ENCODE data around the gene GAL.

Gene GAL

GRCh38 chr11:68683536-68684384 is 584 bp upstream of the GAL start:
- DNase-seq (ENCODE audit: low read depth): no peak
- H3K4me3 ChIP-seq (ENCODE audit: low read depth, low read length): no peak overlapping the region
- TF ChIP-seq, protein P1, sequence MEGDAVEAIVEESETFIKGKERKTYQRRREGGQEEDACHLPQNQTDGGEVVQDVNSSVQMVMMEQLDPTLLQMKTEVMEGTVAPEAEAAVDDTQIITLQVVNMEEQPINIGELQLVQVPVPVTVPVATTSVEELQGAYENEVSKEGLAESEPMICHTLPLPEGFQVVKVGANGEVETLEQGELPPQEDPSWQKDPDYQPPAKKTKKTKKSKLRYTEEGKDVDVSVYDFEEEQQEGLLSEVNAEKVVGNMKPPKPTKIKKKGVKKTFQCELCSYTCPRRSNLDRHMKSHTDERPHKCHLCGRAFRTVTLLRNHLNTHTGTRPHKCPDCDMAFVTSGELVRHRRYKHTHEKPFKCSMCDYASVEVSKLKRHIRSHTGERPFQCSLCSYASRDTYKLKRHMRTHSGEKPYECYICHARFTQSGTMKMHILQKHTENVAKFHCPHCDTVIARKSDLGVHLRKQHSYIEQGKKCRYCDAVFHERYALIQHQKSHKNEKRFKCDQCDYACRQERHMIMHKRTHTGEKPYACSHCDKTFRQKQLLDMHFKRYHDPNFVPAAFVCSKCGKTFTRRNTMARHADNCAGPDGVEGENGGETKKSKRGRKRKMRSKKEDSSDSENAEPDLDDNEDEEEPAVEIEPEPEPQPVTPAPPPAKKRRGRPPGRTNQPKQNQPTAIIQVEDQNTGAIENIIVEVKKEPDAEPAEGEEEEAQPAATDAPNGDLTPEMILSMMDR (IDR thresholded peaks at IDR 0.05; ENCODE audit: low read depth, low read length, missing control alignments): no peak

DNA sequence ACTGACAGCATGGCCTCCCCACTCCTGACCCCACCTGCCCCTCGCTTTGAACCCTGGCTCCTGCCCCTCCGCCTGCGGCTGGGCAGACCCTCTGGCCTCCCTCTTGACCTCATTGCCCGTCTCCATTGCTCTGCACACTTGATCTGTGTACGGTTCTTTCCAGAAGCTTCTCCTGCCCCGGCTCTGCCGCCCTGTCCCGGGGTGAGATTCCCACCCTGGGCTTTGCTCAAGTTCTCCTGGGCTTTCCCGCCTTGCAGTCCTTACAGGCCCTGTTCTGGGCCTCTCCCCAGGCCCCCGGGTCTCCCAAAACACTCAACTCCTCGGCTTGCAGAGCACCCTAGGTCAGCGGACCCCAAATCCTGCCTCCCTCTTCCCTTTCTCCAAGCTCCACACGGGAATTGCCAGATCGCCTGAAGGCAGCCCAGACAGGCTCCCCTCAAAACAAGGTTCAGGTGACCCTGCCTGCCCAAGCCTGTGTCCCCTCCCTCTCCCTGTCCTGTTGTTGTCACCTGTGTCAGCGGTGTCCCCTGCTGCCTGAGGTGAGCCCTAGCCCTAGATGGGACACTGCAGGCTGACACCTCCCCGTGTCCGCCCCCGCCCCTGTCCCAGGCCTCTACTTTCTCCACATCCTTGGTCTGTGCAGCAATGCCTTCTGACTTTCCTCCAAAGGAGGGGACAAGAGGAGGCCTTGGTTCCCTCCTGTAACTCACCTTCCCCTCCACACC is 1.5 kb downstream of the GAL start:
- no peak overlapping the region for H3K4me3 ChIP-seq (ENCODE audit: low read depth, low read length)

GRCh38 chr11:68686486-68686885 is 2.1 kb downstream of the GAL start:
- H3K4me3 ChIP-seq (ENCODE audit: low read depth, low read length): no peak overlapping the region
- no peak for DNase-seq (ENCODE audit: low read depth)
- TF ChIP-seq, protein P1 (IDR thresholded peaks at IDR 0.05; ENCODE audit: low read depth, low read length, missing control alignments): no peak

More for the DNA sequence above, 1.5 kb downstream of the GAL start:
- TF ChIP-seq, protein P1 (IDR thresholded peaks at IDR 0.05; ENCODE audit: low read depth, low read length, missing control alignments): no peak
- no peak for DNase-seq (ENCODE audit: low read depth)

DNA sequence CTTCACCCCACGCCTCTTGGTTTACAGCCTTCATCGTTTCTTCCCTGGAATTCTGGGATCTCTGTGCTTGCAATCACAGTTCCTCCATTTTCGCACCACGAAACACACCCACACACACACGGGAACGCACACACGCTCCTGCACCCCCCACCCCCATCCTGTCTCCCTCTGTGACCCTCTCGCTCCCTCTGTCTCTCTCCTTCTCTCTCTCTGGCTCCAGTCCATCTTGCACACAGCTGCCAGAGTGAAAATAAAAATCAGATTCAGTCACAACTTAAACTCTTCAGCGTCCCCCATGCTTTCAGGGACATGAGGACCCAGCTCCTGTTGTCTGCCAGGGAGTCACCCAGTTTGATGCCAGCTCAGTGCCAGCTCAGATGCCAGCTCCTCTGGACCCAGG is 3.0 kb downstream of the GAL start:
- no peak for DNase-seq (ENCODE audit: low read depth)
- H3K4me3 ChIP-seq (ENCODE audit: low read depth, low read length): no peak overlapping the region
- TF ChIP-seq, protein P1 (IDR thresholded peaks at IDR 0.05; ENCODE audit: low read depth, low read length, missing control alignments): no peak

DNA sequence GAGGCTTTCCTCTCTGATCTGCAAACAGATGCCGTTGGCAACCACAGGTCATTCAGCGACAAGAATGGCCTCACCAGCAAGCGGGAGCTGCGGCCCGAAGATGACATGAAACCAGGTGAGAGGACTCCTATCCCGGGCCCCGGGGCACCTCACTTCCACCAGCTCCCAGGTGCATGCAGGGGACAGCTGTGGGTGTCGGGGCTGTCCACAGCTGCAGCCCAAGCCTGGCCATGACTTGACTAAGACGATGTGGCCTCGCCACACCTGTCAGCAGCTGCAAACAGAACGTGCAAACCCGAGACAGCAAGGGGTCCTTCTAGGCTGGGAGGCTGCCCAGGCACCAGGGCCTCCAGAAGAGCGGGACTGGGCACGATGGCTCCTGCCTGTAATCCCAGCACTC is 3.6 kb downstream of the GAL start:
- no peak overlapping the region for H3K4me3 ChIP-seq (ENCODE audit: low read depth, low read length)
- TF ChIP-seq, protein P1 (IDR thresholded peaks at IDR 0.05; ENCODE audit: low read depth, low read length, missing control alignments): no peak
- no peak for DNase-seq (ENCODE audit: low read depth)

- no peak for DNase-seq (ENCODE audit: low read depth)
These were observed 4.5 kb downstream of the GAL start for GRCh38 chr11:68688881-68689280.

More at GRCh38 chr11:68688881-68689280, 4.5 kb downstream of the GAL start:
- no peak overlapping the region for H3K4me3 ChIP-seq (ENCODE audit: low read depth, low read length)
- TF ChIP-seq, protein P1 (IDR thresholded peaks at IDR 0.05; ENCODE audit: low read depth, low read length, missing control alignments): no peak
